Measurements from ENCODE around the gene SDC4. TPM values are rescaled to one million over a fixed set of nuclear protein-coding genes. Genes with fewer than 3 reads are reported as not detected.

SDC4 gene
- total RNA-seq, 3 donors from 2014 or later: 94.0 to 138 (median 102) TPM

DNA sequence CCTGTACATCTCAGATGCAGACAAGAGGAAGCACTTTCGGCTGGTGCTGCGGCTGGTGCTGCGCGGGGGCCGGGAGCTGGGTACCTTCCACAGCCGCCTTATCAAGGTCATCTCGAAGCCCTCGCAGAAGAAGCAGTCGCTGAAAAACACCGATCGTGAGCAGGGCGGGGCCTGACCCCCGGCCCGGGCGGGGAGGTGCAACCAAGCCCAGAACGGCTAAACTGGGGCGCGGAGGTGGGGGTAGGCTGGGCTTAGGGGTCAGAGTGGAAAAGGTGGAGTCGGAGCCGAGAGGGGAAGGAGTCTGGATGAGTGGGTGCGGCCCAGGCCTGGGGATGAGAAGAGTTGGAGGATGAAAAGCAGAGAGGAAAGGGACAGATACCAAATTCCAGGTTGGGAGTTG lies 36.0 kb downstream of the SDC4 start:
- ATAC-seq: no peak
- peaks cover 70% of the 10 kb centered on the region for H3K27me3 Mint-ChIP-seq (ENCODE audit: low read depth)
- no peaks in the 10 kb centered on the region for H3K9me3 Mint-ChIP-seq
- no peaks in the 10 kb centered on the region for H3K36me3 Mint-ChIP-seq (ENCODE audit: insufficient read depth)
- no peak overlapping the region for H3K4me3 Mint-ChIP-seq
- DNase-seq: no peak
- peaks cover 10% of the 10 kb centered on the region for H3K4me1 Mint-ChIP-seq (ENCODE audit: low read depth)

DNA sequence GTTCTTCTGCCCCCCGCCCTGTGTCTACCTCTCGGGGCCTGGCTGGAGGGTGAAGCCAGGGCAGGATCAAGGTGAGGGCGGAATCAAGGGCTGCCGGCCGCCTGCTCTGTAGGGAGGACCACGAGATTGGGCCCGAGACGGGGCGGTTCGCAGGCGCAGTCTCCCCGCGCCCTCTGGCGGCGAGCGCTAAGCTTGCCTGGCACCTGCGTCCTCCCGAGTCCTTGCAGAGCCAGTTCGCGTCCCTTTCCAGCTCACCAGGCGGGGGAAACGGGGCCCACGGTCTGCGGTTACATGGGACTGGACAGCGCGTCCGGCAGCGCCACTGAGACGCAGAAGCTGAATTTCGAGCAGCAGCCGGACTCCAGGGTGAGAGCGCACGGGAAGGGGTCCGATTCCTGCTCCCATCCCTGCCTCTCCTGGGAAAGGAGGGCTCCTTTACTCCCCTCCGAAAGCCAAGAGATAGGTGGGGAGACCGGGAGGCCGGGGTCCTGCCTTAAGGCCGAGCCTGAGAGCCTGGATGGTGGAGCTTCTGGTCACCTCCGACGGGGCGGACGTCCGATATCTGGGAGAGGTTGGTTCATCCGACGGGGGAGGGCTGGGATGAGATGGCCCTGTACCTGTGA lies 36.5 kb downstream of the SDC4 start:
- ATAC-seq (peak; percentile 84 to 91), DNase-seq (peak; percentile 62)
- peaks cover 10% of the 10 kb centered on the region for H3K4me1 Mint-ChIP-seq (ENCODE audit: low read depth)
- no peaks in the 10 kb centered on the region for H3K36me3 Mint-ChIP-seq (ENCODE audit: insufficient read depth)
- peaks cover 72% of the 10 kb centered on the region for H3K27me3 Mint-ChIP-seq (ENCODE audit: low read depth)
- no peaks in the 10 kb centered on the region for H3K9me3 Mint-ChIP-seq
- no peak overlapping the region for H3K4me3 Mint-ChIP-seq

DNA sequence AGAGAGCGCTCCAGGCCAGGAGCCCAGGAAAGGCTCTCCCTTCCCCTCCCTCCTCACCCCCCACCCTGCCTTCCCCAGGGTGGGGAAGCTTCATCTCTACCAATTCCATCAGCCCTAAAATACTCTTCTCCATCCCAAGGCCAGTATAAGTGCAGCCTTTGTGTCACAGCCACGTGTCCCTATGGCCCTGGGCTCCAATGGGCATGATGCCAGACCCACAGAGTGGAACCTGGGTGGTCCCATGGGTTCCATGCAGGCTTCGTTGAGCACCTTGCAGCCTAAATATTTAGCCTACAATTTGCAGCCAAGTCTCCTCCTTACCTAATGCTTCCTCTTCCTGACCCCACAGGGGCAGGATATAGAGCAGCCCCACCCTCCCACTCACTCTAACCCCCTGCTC lies 39.1 kb downstream of the SDC4 start:
- Mint-ChIP-seq H3K9me3 (no peaks in the 10 kb centered on the region), H3K36me3 (ENCODE audit: insufficient read depth) (no peaks in the 10 kb centered on the region), H3K4me1 (ENCODE audit: low read depth) (peaks cover 10% of the 10 kb centered on the region), H3K4me3 (no peak overlapping the region), H3K27me3 (ENCODE audit: low read depth) (peaks cover 70% of the 10 kb centered on the region)
- no peak for DNase-seq
- no peak for ATAC-seq

DNA sequence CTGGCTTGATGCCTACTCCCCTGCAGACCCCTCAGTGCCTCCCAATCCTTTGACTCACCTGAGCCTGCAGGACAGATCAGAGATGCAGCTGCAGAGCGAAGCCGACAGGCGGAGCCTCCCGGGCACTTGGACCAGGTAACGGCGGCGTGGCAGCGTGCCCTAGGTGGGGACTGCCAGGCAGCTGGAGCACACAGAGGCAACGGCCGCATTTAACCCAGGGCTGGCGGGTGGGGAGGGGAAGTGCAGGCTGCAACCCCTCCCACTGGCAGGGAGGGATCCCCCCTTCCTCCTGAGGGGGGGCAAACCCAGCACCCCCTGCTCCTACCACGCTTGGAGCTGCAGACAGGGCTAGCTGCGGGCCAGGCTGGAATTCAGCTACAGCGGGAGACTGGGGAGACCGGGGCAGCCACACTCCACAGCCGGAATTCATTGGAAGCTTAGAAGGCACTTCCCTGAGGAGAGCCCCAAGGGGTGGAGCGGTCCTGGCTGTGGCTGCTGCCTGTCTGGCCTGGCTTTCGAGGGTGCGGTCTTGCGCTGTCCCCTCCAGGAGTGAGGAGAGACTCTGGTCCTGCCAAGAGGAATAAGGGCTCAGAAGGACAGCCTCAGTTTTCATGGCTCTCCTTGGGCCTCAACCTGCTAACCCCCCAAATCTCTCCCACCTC lies 40.0 kb downstream of the SDC4 start, which contains the start of gene MATN4:
TSS of gene MATN4 (minus strand) at position 183 of the 662 bp plus-strand sequence. CDS start 2,717 bp downstream, outside the sequence.
- no peaks in the 10 kb centered on the region for H3K9me3 Mint-ChIP-seq
- H3K4me1 Mint-ChIP-seq (ENCODE audit: low read depth): peaks cover 15% of the 10 kb centered on the region
- DNase-seq: no peak

DNA sequence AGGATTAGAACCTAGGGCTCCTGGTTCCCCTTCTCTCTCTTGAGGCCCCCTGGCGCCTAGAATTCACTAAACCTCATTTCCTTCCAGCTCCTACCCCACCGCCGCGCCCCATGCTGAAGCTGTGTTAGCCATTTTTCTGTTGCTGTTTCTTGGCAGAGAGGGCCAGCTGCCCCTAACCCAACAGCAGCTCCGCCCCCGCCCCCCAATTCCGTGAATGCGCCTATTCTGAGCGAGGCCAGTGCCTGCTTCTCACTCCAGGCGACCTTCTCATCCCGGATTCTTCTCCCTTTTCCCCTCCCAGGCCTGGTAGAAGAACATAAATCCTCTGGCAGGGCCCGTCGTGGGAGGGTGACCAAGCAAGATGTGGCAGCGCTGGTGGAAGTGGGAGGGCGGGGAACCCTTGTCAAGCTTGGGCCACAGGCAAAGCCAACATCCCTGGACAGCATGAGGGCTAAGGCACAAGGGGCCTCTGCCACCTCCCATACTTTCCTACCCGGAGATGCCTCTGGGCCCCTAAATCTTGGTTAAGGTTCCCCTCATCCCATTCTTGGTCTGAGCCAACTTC lies 41.1 kb downstream of the SDC4 start:
- Mint-ChIP-seq H3K9me3 (no peaks in the 10 kb centered on the region), H3K36me3 (ENCODE audit: insufficient read depth) (no peaks in the 10 kb centered on the region)

More for the DNA sequence above, 40.0 kb downstream of the SDC4 start, which contains the start of gene MATN4:
- H3K4me3 Mint-ChIP-seq: no peak within 1 kb of the TSS
- ATAC-seq: no peak
- peaks cover 70% of the 10 kb centered on the region for H3K27me3 Mint-ChIP-seq (ENCODE audit: low read depth)
- no peaks in the 10 kb centered on the region for H3K36me3 Mint-ChIP-seq (ENCODE audit: insufficient read depth)

DNA sequence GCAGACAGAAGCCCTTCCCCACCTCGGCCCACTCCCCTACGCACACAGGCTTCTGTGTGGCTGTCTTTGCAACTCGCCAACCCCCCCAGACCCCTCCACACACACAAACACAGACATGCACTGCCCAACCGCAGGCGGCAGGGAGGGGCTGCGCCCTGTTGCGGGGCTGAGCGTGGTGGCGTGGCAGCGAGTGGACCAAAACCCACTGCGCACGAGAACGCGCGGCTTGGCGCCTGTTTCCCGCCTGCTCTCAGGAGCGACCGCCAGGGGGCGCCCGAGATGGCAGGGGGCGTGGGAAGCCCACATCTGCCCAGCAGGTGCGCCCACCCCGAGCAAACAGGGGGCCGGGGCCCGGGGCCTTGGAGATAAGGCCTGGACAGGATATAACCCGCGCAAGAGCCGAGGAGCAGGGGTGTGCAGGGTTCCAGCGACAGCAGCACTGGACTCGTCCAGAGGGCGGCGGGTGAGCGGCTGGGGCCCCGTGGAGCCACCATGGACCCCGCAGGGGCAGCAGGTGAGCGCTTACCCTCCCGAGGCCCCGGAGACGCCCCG lies 41.7 kb downstream of the SDC4 start, which contains the start of gene RBPJL:
TSS of gene RBPJL (plus strand) at position 410 of the 552 bp plus-strand sequence. CDS start at position 493, 83 bp downstream.
- no peaks in the 10 kb centered on the region for H3K36me3 Mint-ChIP-seq (ENCODE audit: insufficient read depth)
- DNase-seq (peak; percentile 41), ATAC-seq (peak; percentile 25 to 40)
- peaks cover 19% of the 10 kb centered on the region for H3K4me1 Mint-ChIP-seq (ENCODE audit: low read depth)
- H3K27me3 Mint-ChIP-seq (ENCODE audit: low read depth): peaks cover 63% of the 10 kb centered on the region
- H3K9me3 Mint-ChIP-seq: no peaks in the 10 kb centered on the region
- H3K4me3 Mint-ChIP-seq: no peak within 1 kb of the TSS

More for the DNA sequence above, 41.1 kb downstream of the SDC4 start:
- Mint-ChIP-seq H3K27me3 (ENCODE audit: low read depth) (peaks cover 69% of the 10 kb centered on the region), H3K4me1 (ENCODE audit: low read depth) (peaks cover 18% of the 10 kb centered on the region), H3K4me3 (no peak overlapping the region)
- no peak for DNase-seq
- ATAC-seq: no peak

DNA sequence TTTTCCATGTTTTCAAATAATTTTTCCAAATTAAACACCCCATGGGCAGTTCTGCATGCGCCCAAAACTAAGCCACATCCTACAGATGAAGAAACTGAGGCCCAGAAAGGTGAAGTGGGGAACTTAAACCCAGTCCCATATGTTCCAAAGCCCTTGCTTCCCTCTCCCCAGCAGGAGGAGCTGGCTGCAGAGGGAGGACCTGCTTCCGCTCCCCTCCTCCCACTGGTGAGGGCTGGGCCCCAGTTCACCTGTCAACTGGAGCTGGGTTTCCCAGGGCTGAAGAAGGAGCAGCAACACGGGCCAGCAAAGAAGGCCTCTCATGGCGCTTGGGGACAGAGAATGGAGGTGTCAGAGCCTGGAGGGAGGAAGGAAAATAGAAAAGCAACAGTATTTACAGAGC lies 43.0 kb downstream of the SDC4 start:
- ATAC-seq (no peak), DNase-seq (no peak)
- Mint-ChIP-seq H3K4me1 (ENCODE audit: low read depth) (peaks cover 14% of the 10 kb centered on the region), H3K36me3 (ENCODE audit: insufficient read depth) (no peaks in the 10 kb centered on the region), H3K27me3 (ENCODE audit: low read depth) (peaks cover 52% of the 10 kb centered on the region), H3K9me3 (no peaks in the 10 kb centered on the region), H3K4me3 (no peak overlapping the region)

DNA sequence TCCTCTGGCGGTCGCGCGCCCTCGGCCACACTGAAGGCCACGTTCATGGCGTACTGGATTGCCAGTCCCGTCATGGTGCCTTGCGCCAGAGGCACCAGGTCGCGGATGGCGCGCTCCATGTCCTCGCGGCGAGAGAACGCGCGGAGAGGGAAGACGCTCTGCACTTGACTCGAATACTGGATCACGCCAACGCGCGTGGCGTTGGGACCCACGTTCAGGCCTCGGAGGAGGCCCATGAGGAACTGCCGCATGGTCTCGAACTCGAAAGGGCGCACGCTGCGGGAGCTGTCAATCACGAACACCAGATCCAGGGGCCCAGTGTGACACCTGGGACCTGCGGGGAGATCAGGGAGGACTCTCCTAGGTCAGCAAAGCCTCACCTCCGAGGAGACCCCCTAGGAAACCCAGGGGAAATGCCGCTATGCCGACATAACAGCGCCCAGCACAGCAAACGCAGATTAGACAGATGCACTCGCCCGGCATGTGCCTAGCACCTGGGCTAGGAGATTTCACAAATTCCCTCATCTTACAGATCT lies 43.7 kb downstream of the SDC4 start:
- Mint-ChIP-seq H3K27me3 (ENCODE audit: low read depth) (peaks cover 48% of the 10 kb centered on the region), H3K9me3 (no peaks in the 10 kb centered on the region), H3K36me3 (ENCODE audit: insufficient read depth) (no peaks in the 10 kb centered on the region), H3K4me3 (no peak overlapping the region), H3K4me1 (ENCODE audit: low read depth) (peaks cover 11% of the 10 kb centered on the region)
- no peak for ATAC-seq
- DNase-seq: no peak

DNA sequence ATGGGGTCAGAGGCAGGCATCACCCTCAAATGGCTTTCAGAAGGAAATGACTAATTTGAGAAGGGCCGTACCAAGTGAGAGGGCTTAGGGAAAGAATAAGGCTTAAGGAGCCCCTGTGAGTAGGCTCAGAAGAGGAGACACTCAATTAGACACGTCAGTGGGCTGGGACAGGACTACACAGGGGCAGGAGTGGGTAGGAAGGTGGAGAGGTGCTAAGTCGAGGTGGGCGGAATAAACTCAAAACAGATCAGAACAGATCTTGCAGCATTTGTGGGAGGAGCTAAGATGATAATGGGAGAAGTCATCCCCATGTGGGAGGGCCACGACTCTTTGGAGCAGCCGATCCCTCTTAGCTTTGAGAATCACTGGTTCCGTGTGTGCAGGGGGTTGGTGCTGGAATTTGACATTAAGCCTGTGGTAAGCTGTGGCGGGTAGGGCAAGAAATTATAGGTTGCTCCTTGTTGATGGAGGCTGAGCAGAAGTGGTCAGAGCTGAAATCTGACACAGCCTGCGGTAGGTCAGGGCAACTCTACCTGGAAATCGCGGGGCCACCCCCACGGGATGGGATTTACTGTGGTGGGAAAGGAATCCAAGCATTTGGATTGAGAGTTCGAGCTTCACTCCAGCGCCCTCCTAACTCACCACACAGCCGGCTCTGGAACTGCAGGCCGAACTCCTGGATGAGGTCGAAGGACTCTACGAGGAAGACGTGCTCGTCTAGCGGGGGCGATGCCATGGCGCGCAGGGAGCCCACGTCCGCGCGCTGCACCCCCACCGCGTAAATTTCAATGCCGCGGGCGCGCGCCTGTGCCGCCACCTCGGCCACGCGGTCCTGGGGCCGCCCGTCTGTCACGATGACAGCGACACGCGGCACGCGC lies 44.4 kb downstream of the SDC4 start:
- Mint-ChIP-seq H3K27me3 (ENCODE audit: low read depth) (peaks cover 45% of the 10 kb centered on the region), H3K4me1 (ENCODE audit: low read depth) (peaks cover 11% of the 10 kb centered on the region), H3K4me3 (no peak overlapping the region), H3K36me3 (ENCODE audit: insufficient read depth) (no peaks in the 10 kb centered on the region), H3K9me3 (no peaks in the 10 kb centered on the region)
- ATAC-seq (peak in 1 of 2 donors; percentile 57), DNase-seq (no peak)

DNA sequence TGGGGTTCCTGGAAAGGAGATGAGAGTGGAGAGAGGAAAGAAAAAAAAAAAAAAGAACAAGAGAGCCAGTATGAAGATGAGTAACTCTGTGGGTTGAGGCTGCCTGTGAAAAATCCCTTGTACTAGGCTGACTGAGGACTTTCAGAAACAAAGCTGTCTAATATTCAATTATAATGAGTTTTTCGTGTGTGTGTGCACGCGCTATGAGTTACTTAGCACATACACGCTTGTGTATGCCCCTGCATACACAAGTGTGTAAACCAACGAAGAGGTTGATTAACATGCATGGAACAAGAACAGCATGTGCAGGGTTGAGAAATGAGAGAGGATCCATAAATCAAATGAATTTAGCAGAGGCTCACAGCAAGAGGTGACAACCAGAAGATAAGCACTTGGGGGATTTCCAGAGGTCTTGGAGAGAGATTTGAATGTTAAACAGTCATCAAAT lies 46.4 kb downstream of the SDC4 start:
- no peak overlapping the region for H3K4me3 Mint-ChIP-seq
- DNase-seq: no peak

DNA sequence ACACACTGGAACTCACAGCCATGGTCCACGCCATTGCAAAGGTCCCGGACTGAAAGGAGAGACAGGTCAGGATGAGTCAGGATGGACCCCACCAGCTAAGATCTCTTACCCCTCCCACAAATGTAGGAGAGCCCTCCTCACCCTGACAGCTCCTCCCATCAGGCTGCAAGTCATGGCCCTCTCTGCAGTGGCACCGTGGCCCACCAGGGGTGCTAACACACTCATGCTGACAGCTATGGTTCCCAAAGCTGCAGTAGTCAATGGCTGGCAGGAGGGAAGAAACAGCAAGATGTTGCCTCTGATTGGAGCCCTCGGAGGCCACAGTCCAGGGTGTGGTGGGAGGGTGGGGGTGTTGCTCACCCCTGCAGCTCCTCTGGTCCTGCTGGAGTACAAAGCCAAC lies 47.3 kb downstream of the SDC4 start:
- ATAC-seq: peak; percentile 78 to 81

More for the DNA sequence above, 46.4 kb downstream of the SDC4 start:
- Mint-ChIP-seq H3K9me3 (no peaks in the 10 kb centered on the region), H3K4me1 (ENCODE audit: low read depth) (peaks cover 11% of the 10 kb centered on the region), H3K27me3 (ENCODE audit: low read depth) (peaks cover 40% of the 10 kb centered on the region), H3K36me3 (ENCODE audit: insufficient read depth) (no peaks in the 10 kb centered on the region)
- ATAC-seq: peak; percentile 45 to 56

DNA sequence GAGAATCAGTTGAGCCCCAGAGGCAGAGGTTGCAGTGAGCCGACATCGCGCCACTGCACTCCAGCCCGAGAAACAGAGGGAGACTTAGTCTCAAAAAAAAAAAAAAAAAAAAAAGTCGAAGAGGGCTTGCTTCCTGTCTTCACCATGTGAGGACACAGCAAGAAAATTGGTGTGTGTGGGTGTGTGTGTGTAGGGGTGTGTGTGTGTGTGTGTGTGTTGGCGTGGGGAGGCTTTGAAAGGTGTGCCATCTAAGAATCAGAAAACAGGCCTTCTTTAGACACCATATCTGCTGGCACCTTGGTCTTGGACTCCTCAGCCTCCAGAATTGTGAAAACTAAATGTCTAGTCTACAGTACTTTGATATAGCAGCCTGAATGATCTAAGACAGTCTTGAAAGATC lies 48.4 kb downstream of the SDC4 start:
- Mint-ChIP-seq H3K4me1 (ENCODE audit: low read depth) (peaks cover 11% of the 10 kb centered on the region), H3K4me3 (no peak overlapping the region), H3K9me3 (no peaks in the 10 kb centered on the region), H3K36me3 (ENCODE audit: insufficient read depth) (no peaks in the 10 kb centered on the region), H3K27me3 (ENCODE audit: low read depth) (peaks cover 39% of the 10 kb centered on the region)
- ATAC-seq (no peak), DNase-seq (no peak)

More for the DNA sequence above, 47.3 kb downstream of the SDC4 start:
- Mint-ChIP-seq H3K27me3 (ENCODE audit: low read depth) (peaks cover 41% of the 10 kb centered on the region), H3K4me1 (ENCODE audit: low read depth) (peaks cover 11% of the 10 kb centered on the region), H3K4me3 (no peak overlapping the region), H3K9me3 (no peaks in the 10 kb centered on the region), H3K36me3 (ENCODE audit: insufficient read depth) (no peaks in the 10 kb centered on the region)
- no peak for DNase-seq

DNA sequence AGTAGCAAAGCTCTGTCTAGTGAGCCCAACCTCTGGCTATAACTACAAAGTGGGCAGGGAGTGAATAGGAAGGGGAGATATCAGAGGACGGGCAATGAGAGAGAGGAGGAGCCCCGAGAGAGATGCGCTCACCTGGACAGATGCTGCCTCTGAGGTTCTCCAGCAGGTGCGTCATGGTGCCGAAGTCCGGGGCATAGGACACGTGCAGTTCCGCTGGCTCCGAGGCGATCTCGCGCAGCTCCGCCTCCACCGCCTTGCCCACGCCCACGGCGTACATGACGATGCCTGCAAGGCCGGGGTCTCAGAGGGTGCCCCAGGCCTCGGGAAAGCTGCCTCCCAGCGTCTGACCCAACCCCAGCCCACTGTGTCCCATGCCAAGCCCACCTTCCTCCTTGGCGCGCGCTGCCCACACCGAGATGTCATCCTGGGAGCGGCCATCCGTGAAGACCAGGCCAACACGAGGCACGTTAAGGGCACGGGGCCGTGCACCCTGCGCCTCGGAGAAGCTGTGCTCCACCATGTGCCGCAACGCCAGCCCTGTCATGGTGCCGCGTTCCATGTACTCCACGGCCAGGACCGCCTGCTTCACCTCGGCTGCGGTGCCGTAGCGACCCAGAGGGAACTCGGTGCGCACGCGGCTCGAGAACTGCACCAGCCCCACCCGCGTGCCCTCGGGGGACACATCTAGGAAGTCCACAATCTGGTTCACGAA lies 50.3 kb downstream of the SDC4 start:
- no peak for DNase-seq
- Mint-ChIP-seq H3K9me3 (no peaks in the 10 kb centered on the region), H3K27me3 (ENCODE audit: low read depth) (peaks cover 33% of the 10 kb centered on the region), H3K36me3 (ENCODE audit: insufficient read depth) (no peaks in the 10 kb centered on the region), H3K4me1 (ENCODE audit: low read depth) (peaks cover 7% of the 10 kb centered on the region), H3K4me3 (no peak overlapping the region)
- ATAC-seq: no peak

All from activated T-cell treated with anti-CD3 and anti-CD28 coated beads, Interleukin-2, amount 50 U/mL, for 4 hours (primary cell).